ENCODE results near the gene SLC26A5.

The SLC26A5 gene

GRCh38 chr7:103398483-103399127 lies 47.4 kb downstream of the SLC26A5 start:
- no peak for DNase-seq

GRCh38 chr7:103396471-103396870 lies 49.5 kb downstream of the SLC26A5 start:
- DNase-seq: no peak

GRCh38 chr7:103395071-103395470 lies 50.9 kb downstream of the SLC26A5 start:
- DNase-seq: no peak

- no peak for DNase-seq
Measured at GRCh38 chr7:103394566-103394965, 51.4 kb downstream of the SLC26A5 start.

- no peak for DNase-seq
Measured at GRCh38 chr7:103391976-103392375, 54.0 kb downstream of the SLC26A5 start.

- no peak for DNase-seq
Measured at GRCh38 chr7:103391150-103391549, 54.9 kb downstream of the SLC26A5 start.

- DNase-seq: no peak
Measured at GRCh38 chr7:103389263-103389662, 56.7 kb downstream of the SLC26A5 start.

- DNase-seq: no peak
Measured at GRCh38 chr7:103388469-103389140, 57.4 kb downstream of the SLC26A5 start.

- no peak for DNase-seq
Measured at GRCh38 chr7:103387242-103387641, 58.8 kb downstream of the SLC26A5 start.

- no peak for DNase-seq
Measured at GRCh38 chr7:103382032-103382402, 64.0 kb downstream of the SLC26A5 start.

GRCh38 chr7:103381280-103382031 lies 64.6 kb downstream of the SLC26A5 start:
- no peak for DNase-seq

- no peak for DNase-seq
Measured at GRCh38 chr7:103380395-103381191, 65.4 kb downstream of the SLC26A5 start.

GRCh38 chr7:103379270-103379975 lies 66.6 kb downstream of the SLC26A5 start:
- no peak for DNase-seq

GRCh38 chr7:103373866-103374643 lies 72.0 kb downstream of the SLC26A5 start:
- no peak for DNase-seq

- DNase-seq: no peak
Measured at GRCh38 chr7:103369432-103369831, 76.6 kb downstream of the SLC26A5 start.

- DNase-seq: no peak
Measured at GRCh38 chr7:103349805-103350204, 96.2 kb downstream of the SLC26A5 start.

GRCh38 chr7:103348959-103349358 lies 97.0 kb downstream of the SLC26A5 start:
- DNase-seq: no peak

- no peak for DNase-seq
Measured at GRCh38 chr7:103348452-103348851, 97.6 kb downstream of the SLC26A5 start.

GRCh38 chr7:103347507-103348267 lies 98.3 kb downstream of the SLC26A5 start, which contains the start of gene PSMC2:
TSS of gene PSMC2 (plus strand) at chr7:103347643. CDS start at chr7:103347712, 69 bp downstream.
- peak; percentile 74 for DNase-seq

- no peak for DNase-seq
Measured at GRCh38 chr7:103346396-103346795, 99.6 kb downstream of the SLC26A5 start.

Measured in NCI-H2107 (cell line).